BJ (cell line): Measurements from ENCODE around the gene SRGAP1. TPM values are rescaled to one million over a fixed set of nuclear protein-coding genes. Genes with fewer than 3 reads are reported as not detected.

Experiments
- CTCF ChIA-PET: fragments of 350-600 bp; formaldehyde crosslinking; extraction: SDS; loops from one replicate; lab custom pipeline; 2021; ENCODE audit warnings: antibody characterized with exemption, inconsistent platforms; lab: Yijun Ruan, JAX
- POLR2A ChIA-PET: fragments of 300-600 bp; sonication (Branson Sonifier 250); formaldehyde crosslinking; extraction: SDS; loops from one replicate; lab custom pipeline; 2021; ENCODE audit warnings: antibody characterized with exemption; lab: Charles Lee
- DNase-seq: peaks from one replicate; pipeline ENCODE4 v3.0.0-alpha.2; 2011; ENCODE audit warnings: low read depth
- H3K27me3 ChIP-seq: 2 replicates; pipeline ENCODE4 v1.6.0; 2011; ENCODE audit warnings: low read length; ENCODE audit not compliant: control insufficient read depth, insufficient read depth
- H3K36me3 ChIP-seq: 2 replicates; pipeline ENCODE4 v1.5.1; 2011; ENCODE audit warnings: low read length; ENCODE audit not compliant: control insufficient read depth, insufficient read depth
- H3K4me3 ChIP-seq: 2 replicates; pipeline ENCODE4 v1.5.1; 2011; ENCODE audit warnings: low read depth, mild to moderate bottlenecking, control low read depth, low read length
- polyA plus RNA-seq: library from polyadenylated mRNA; depleted of rRNA; stranded (reverse); fragments of >200 nt; gene quantifications from 2 replicates; pipeline ENCODE4 v1.2.3, GENCODE V29; 2011
- TF ChIP-seq, protein P1 (sequence below): IDR thresholded peaks from 2 replicates; pipeline ENCODE4 v1.5.1; 2011; ENCODE audit warnings: low read depth, mild to moderate bottlenecking, control low read depth, inconsistent platforms, low read length, moderate library complexity; ENCODE audit not compliant: insufficient read depth

Gene SRGAP1
- polyA plus RNA-seq, 1 experiment: 15.7 TPM

- TF ChIP-seq, protein P1, sequence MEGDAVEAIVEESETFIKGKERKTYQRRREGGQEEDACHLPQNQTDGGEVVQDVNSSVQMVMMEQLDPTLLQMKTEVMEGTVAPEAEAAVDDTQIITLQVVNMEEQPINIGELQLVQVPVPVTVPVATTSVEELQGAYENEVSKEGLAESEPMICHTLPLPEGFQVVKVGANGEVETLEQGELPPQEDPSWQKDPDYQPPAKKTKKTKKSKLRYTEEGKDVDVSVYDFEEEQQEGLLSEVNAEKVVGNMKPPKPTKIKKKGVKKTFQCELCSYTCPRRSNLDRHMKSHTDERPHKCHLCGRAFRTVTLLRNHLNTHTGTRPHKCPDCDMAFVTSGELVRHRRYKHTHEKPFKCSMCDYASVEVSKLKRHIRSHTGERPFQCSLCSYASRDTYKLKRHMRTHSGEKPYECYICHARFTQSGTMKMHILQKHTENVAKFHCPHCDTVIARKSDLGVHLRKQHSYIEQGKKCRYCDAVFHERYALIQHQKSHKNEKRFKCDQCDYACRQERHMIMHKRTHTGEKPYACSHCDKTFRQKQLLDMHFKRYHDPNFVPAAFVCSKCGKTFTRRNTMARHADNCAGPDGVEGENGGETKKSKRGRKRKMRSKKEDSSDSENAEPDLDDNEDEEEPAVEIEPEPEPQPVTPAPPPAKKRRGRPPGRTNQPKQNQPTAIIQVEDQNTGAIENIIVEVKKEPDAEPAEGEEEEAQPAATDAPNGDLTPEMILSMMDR: no peak
- no peak overlapping the region for H3K4me3 ChIP-seq
- ChIA-PET POLR2A (no interaction called here), CTCF (interaction anchor here (1.1 kb wide), 1 partner anchor 8 kb away, joined by 5 read pairs; no protein-coding TSS in a partner anchor)
- no peak for DNase-seq
- H3K36me3 ChIP-seq: no peaks in the 10 kb centered on the region
- no peaks in the 10 kb centered on the region for H3K27me3 ChIP-seq
Observed at GRCh38 chr12:63893170-63893569, 48.7 kb downstream of the SRGAP1 start.

DNA sequence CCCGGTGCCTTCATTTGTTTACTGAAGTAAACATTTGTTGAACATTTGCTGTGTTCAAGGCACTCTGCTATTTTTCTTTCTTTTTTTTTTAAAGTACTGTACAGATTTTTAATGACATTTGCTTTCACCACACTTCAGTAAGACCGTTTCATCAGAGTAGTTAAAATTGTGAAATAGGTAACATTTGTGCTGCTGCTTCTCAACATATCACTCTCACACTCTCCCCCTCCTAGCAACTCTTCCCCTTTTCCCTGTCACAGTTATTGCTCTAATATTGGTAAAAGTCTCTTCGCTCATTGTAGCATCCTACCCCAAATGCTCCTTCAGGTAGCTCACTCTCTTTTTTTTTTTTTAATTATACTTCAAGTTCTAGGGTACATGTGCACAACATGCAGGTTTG, 49.6 kb downstream of the SRGAP1 start:
- no peak for DNase-seq
- TF ChIP-seq, protein P1: no peak
- no peaks in the 10 kb centered on the region for H3K27me3 ChIP-seq
- H3K4me3 ChIP-seq: no peak overlapping the region
- no peaks in the 10 kb centered on the region for H3K36me3 ChIP-seq
- ChIA-PET CTCF (no interaction called here), POLR2A (no interaction called here)

DNA sequence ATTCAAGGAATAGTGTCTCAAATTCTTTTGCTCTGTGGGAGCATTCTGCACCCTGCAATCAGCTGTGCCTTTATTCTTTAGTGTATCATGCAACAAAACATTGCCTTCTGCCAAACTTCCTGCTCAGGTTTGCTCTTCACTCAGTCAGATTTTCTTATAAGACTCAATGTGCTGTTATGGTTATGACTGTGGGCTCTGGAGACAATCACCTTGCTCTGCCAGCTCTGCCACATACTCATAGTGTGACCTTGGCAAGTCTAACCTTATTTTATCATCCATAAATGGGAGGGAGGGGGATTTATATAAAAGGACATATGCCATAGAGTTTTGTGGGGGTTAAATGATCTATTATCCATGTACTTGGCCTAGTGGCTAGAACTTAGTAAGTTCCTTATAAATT, 51.3 kb downstream of the SRGAP1 start:
- CTCF ChIA-PET: interaction anchor here (0.9 kb wide), 1 partner anchor 13 kb away, joined by 3 read pairs; no protein-coding TSS in a partner anchor
- no peaks in the 10 kb centered on the region for H3K27me3 ChIP-seq
- DNase-seq: no peak
- POLR2A ChIA-PET: no interaction called here
- TF ChIP-seq, protein P1: no peak
- H3K36me3 ChIP-seq: no peaks in the 10 kb centered on the region
- no peak overlapping the region for H3K4me3 ChIP-seq

DNA sequence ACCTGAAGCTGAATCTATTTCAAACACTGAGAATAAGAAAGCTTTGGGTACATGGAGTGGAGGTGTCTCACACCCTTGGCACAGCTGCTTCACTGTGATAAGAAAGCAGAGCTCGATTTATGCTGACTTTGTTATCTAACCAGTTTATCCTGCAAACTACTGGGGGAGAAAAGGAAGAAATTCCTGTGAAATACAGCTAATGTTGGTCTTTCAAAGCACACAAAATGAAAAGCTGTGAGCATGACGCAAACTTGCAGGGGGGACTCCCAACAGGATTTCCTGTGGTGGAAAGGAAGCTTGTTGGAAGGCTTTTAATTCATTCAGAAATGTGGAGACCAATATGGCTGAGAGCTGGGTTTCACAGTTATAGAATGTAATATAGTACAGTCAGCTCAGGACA, 53.4 kb downstream of the SRGAP1 start:
- Histone ChIP-seq H3K36me3 (no peaks in the 10 kb centered on the region), H3K4me3 (no peak overlapping the region), H3K27me3 (no peaks in the 10 kb centered on the region)
- CTCF ChIA-PET: interaction anchor here (1.2 kb wide), 1 partner anchor 53 kb away, joined by 4 read pairs; the partner anchor contains the start of gene SRGAP1
- TF ChIP-seq, protein P1: no peak
- no peak for DNase-seq
- POLR2A ChIA-PET: no interaction called here

GRCh38 chr12:63898764-63899337, 54.4 kb downstream of the SRGAP1 start:
- ChIA-PET POLR2A (no interaction called here), CTCF (interaction anchor here (1.2 kb wide), 1 partner anchor 54 kb away, joined by 4 read pairs; the partner anchor contains the start of gene SRGAP1)
- Histone ChIP-seq H3K4me3 (no peak overlapping the region), H3K36me3 (no peaks in the 10 kb centered on the region), H3K27me3 (no peaks in the 10 kb centered on the region)
- TF ChIP-seq, protein P1: no peak
- no peak for DNase-seq
